ENCODE data around the gene CCDC186.

DNA sequence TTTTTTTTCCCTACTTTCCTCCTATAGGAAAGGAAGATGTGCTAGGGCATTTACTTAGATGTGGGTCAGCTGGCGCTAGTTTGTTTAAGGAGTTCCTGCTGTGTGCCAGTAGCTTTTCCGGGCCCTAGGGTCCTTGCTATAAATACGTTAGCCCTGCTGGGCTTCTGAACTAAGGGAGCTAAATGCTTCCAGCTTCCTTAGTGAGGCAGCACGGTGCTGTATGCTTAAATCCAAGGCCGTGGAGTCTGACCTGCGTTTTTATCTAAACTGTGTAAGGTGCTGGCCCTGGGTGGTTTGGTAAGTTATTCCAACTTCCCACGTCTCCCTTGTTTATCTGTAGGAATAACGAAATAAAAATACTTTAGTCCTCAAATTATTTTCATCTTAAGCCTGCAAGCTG lies 5.7 kb upstream of the CCDC186 start:
- no peak for TF ChIP-seq SP1 (IDR thresholded peaks at IDR 0.05)
- TF ChIP-seq FOXA1 (IDR thresholded peaks at IDR 0.05): no peak
- no peak for TF ChIP-seq HDGF (IDR thresholded peaks at IDR 0.05; ENCODE audit: borderline replicate concordance)
- no peak for TF ChIP-seq ARNT (IDR thresholded peaks at IDR 0.05)
- TF ChIP-seq, protein P1, sequence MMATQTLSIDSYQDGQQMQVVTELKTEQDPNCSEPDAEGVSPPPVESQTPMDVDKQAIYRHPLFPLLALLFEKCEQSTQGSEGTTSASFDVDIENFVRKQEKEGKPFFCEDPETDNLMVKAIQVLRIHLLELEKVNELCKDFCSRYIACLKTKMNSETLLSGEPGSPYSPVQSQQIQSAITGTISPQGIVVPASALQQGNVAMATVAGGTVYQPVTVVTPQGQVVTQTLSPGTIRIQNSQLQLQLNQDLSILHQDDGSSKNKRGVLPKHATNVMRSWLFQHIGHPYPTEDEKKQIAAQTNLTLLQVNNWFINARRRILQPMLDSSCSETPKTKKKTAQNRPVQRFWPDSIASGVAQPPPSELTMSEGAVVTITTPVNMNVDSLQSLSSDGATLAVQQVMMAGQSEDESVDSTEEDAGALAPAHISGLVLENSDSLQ (IDR thresholded peaks at IDR 0.05): no peak
- TF ChIP-seq FOXM1 (IDR thresholded peaks at IDR 0.05; ENCODE audit: borderline replicate concordance): no peak
- no peak for TF ChIP-seq BHLHE40 (IDR thresholded peaks at IDR 0.05; ENCODE audit: borderline replicate concordance)
- no peak for TF ChIP-seq SUZ12 (IDR thresholded peaks at IDR 0.05)
- no peak for TF ChIP-seq CTBP1 (IDR thresholded peaks at IDR 0.05; ENCODE audit: borderline replicate concordance)
- no peak for TF ChIP-seq FOXK2 (IDR thresholded peaks at IDR 0.05)
- TF ChIP-seq ELF4 (IDR thresholded peaks at IDR 0.05): no peak
- no peak for TF ChIP-seq L3MBTL2 (conservative IDR thresholded peaks at IDR 0.05)
- no peak for TF ChIP-seq TARDBP (IDR thresholded peaks at IDR 0.05)
- no peak for TF ChIP-seq LEF1 (IDR thresholded peaks at IDR 0.05; ENCODE audit: borderline replicate concordance)
